ENCODE results near the gene STXBP4. TPM values are rescaled to one million over a fixed set of nuclear protein-coding genes. Genes with fewer than 3 reads are reported as not detected.

Gene STXBP4
- total and polyA plus RNA-seq, 2 experiments from 2014 or later = 25.0 to 52.1 TPM

DNA sequence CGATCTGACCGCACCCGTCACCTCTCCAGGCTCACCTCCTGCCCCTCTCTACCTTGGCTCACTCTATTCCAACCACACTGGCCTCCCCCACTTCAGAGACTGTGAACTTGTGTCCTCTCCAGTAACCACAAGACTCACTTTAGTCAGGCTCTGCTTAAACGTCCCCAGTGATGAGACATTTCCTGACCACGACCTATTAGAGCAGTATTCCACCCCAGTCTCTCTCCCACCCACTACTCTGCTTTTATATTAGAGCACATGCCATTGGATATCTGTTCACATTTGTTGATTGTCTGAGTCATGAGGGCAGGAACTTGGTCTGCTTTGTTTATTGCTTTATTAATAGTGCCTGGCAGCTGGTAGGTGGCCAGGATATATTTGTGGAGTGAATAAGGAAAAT lies 20.2 kb upstream of the STXBP4 start:
- Histone ChIP-seq H4K20me1 (replicated peaks; ENCODE audit: insufficient read depth) (no peaks in the 10 kb centered on the region; the same call in 1 of the 2 replicates), H2AFZ (no peak overlapping the region), H3F3A (replicated peaks; ENCODE audit: low read depth) (no peaks in the 10 kb centered on the region), H3K4me3 (no peak overlapping the region), H3K9me2 (ENCODE audit: insufficient read depth) (no peaks in the 10 kb centered on the region), H3K4me1 (ENCODE audit: insufficient read depth) (no peaks in the 10 kb centered on the region), H3K27ac (ENCODE audit: low read depth) (no peak overlapping the region), H3K4me2 (no peak overlapping the region), H3K79me2 (replicated peaks; ENCODE audit: insufficient read depth) (no peaks in the 10 kb centered on the region), H3K36me3 (ENCODE audit: insufficient read depth) (peaks cover 24% of the 10 kb centered on the region), H3K27me3 (ENCODE audit: insufficient read depth) (no peaks in the 10 kb centered on the region)
- no peaks in the 10 kb centered on the region for H3K4me1 Mint-ChIP-seq
- H3K9me3 Mint-ChIP-seq = no peaks in the 10 kb centered on the region
- peak overlapping the region; percentile 16; the same call in 1 of the 2 replicates for H3K27ac Mint-ChIP-seq
- ATAC-seq = no peak
- DNase-seq (ENCODE audit: low spot score) = no peak
- TF ChIP-seq, protein P1, sequence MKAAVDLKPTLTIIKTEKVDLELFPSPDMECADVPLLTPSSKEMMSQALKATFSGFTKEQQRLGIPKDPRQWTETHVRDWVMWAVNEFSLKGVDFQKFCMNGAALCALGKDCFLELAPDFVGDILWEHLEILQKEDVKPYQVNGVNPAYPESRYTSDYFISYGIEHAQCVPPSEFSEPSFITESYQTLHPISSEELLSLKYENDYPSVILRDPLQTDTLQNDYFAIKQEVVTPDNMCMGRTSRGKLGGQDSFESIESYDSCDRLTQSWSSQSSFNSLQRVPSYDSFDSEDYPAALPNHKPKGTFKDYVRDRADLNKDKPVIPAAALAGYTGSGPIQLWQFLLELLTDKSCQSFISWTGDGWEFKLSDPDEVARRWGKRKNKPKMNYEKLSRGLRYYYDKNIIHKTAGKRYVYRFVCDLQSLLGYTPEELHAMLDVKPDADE (IDR thresholded peaks at IDR 0.05) = no peak
- TF ChIP-seq ZNF114 (CRISPR knock-in tag; IDR thresholded peaks at IDR 0.05) (no peak), JUNB (IDR thresholded peaks at IDR 0.05; ENCODE audit: unreplicated experiment) (no peak), EZH2 (IDR thresholded peaks at IDR 0.05; ENCODE audit: low read depth, unreplicated experiment) (no peak), NANOG (IDR thresholded peaks at IDR 0.05; ENCODE audit: borderline replicate concordance) (no peak), STAT1 (IDR thresholded peaks at IDR 0.05; ENCODE audit: unreplicated experiment) (no peak), CREB1 (CRISPR knock-in tag; IDR thresholded peaks at IDR 0.05; ENCODE audit: low read depth) (no peak), EZH2phosphoT487 (IDR thresholded peaks at IDR 0.05; ENCODE audit: unreplicated experiment) (no peak), POLR2AphosphoS5 (IDR thresholded peaks at IDR 0.05; ENCODE audit: low read depth) (no peak), ZNF331 (CRISPR knock-in tag; IDR thresholded peaks at IDR 0.05; ENCODE audit: low read depth) (no peak)
- TF ChIP-seq, protein P2, sequence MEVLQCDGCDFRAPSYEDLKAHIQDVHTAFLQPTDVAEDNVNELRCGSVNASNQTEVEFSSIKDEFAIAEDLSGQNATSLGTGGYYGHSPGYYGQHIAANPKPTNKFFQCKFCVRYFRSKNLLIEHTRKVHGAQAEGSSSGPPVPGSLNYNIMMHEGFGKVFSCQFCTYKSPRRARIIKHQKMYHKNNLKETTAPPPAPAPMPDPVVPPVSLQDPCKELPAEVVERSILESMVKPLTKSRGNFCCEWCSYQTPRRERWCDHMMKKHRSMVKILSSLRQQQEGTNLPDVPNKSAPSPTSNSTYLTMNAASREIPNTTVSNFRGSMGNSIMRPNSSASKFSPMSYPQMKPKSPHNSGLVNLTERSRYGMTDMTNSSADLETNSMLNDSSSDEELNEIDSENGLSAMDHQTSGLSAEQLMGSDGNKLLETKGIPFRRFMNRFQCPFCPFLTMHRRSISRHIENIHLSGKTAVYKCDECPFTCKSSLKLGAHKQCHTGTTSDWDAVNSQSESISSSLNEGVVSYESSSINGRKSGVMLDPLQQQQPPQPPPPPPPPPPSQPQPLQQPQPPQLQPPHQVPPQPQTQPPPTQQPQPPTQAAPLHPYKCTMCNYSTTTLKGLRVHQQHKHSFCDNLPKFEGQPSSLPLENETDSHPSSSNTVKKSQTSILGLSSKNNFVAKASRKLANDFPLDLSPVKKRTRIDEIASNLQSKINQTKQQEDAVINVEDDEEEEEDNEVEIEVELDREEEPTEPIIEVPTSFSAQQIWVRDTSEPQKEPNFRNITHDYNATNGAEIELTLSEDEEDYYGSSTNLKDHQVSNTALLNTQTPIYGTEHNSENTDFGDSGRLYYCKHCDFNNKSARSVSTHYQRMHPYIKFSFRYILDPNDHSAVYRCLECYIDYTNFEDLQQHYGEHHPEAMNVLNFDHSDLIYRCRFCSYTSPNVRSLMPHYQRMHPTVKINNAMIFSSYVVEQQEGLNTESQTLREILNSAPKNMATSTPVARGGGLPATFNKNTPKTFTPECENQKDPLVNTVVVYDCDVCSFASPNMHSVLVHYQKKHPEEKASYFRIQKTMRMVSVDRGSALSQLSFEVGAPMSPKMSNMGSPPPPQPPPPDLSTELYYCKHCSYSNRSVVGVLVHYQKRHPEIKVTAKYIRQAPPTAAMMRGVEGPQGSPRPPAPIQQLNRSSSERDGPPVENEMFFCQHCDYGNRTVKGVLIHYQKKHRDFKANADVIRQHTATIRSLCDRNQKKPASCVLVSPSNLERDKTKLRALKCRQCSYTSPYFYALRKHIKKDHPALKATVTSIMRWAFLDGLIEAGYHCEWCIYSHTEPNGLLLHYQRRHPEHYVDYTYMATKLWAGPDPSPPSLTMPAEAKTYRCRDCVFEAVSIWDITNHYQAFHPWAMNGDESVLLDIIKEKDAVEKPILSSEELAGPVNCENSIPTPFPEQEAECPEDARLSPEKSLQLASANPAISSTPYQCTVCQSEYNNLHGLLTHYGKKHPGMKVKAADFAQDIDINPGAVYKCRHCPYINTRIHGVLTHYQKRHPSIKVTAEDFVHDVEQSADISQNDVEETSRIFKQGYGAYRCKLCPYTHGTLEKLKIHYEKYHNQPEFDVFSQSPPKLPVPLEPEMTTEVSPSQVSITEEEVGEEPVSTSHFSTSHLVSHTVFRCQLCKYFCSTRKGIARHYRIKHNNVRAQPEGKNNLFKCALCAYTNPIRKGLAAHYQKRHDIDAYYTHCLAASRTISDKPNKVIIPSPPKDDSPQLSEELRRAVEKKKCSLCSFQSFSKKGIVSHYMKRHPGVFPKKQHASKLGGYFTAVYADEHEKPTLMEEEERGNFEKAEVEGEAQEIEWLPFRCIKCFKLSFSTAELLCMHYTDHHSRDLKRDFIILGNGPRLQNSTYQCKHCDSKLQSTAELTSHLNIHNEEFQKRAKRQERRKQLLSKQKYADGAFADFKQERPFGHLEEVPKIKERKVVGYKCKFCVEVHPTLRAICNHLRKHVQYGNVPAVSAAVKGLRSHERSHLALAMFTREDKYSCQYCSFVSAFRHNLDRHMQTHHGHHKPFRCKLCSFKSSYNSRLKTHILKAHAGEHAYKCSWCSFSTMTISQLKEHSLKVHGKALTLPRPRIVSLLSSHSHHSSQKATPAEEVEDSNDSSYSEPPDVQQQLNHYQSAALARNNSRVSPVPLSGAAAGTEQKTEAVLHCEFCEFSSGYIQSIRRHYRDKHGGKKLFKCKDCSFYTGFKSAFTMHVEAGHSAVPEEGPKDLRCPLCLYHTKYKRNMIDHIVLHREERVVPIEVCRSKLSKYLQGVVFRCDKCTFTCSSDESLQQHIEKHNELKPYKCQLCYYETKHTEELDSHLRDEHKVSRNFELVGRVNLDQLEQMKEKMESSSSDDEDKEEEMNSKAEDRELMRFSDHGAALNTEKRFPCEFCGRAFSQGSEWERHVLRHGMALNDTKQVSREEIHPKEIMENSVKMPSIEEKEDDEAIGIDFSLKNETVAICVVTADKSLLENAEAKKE (CRISPR knock-in tag; IDR thresholded peaks at IDR 0.05) = no peak
- TF ChIP-seq, protein P3, sequence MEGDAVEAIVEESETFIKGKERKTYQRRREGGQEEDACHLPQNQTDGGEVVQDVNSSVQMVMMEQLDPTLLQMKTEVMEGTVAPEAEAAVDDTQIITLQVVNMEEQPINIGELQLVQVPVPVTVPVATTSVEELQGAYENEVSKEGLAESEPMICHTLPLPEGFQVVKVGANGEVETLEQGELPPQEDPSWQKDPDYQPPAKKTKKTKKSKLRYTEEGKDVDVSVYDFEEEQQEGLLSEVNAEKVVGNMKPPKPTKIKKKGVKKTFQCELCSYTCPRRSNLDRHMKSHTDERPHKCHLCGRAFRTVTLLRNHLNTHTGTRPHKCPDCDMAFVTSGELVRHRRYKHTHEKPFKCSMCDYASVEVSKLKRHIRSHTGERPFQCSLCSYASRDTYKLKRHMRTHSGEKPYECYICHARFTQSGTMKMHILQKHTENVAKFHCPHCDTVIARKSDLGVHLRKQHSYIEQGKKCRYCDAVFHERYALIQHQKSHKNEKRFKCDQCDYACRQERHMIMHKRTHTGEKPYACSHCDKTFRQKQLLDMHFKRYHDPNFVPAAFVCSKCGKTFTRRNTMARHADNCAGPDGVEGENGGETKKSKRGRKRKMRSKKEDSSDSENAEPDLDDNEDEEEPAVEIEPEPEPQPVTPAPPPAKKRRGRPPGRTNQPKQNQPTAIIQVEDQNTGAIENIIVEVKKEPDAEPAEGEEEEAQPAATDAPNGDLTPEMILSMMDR (conservative IDR thresholded peaks at IDR 0.05; ENCODE audit: low read depth in 2 of 2) = no peak
- TF ChIP-seq, protein P4, sequence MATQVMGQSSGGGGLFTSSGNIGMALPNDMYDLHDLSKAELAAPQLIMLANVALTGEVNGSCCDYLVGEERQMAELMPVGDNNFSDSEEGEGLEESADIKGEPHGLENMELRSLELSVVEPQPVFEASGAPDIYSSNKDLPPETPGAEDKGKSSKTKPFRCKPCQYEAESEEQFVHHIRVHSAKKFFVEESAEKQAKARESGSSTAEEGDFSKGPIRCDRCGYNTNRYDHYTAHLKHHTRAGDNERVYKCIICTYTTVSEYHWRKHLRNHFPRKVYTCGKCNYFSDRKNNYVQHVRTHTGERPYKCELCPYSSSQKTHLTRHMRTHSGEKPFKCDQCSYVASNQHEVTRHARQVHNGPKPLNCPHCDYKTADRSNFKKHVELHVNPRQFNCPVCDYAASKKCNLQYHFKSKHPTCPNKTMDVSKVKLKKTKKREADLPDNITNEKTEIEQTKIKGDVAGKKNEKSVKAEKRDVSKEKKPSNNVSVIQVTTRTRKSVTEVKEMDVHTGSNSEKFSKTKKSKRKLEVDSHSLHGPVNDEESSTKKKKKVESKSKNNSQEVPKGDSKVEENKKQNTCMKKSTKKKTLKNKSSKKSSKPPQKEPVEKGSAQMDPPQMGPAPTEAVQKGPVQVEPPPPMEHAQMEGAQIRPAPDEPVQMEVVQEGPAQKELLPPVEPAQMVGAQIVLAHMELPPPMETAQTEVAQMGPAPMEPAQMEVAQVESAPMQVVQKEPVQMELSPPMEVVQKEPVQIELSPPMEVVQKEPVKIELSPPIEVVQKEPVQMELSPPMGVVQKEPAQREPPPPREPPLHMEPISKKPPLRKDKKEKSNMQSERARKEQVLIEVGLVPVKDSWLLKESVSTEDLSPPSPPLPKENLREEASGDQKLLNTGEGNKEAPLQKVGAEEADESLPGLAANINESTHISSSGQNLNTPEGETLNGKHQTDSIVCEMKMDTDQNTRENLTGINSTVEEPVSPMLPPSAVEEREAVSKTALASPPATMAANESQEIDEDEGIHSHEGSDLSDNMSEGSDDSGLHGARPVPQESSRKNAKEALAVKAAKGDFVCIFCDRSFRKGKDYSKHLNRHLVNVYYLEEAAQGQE (IDR thresholded peaks at IDR 0.05; ENCODE audit: unreplicated experiment) = no peak
- no peaks in the 10 kb centered on the region for H3K27me3 Mint-ChIP-seq (ENCODE audit: insufficient read depth, low read depth, poor library complexity)
- H3K36me3 Mint-ChIP-seq (ENCODE audit: low read depth) = peaks cover 65% of the 10 kb centered on the region
- no peak overlapping the region for H3K4me3 Mint-ChIP-seq
